Inferior parietal cortex (tissue), 1 donor: Measurements from ENCODE around the gene TUT1.
"Not testable (repeated sequence)": the region's sequence is repeated elsewhere in the genome, so short reads cannot be mapped to it uniquely, and the experiment has no call there.

Experiments used
- DNase-seq: peaks from one replicate; pipeline ENCODE4 v3.0.0-alpha.2; 2016; ENCODE audit errors: extremely low spot score

The TUT1 gene

GRCh38 chr11:62556108-62556874 is 35.0 kb downstream of the TUT1 start:
- peak; percentile 57 for DNase-seq

GRCh38 chr11:62555464-62556107 is 35.7 kb downstream of the TUT1 start:
- no peak for DNase-seq

GRCh38 chr11:62554387-62555167 is 36.7 kb downstream of the TUT1 start:
- no peak for DNase-seq

- no peak for DNase-seq
These were observed 37.4 kb downstream of the TUT1 start for GRCh38 chr11:62553839-62554361.

GRCh38 chr11:62553080-62553838 is 38.1 kb downstream of the TUT1 start:
- no peak for DNase-seq

- no peak for DNase-seq
These were observed 38.7 kb downstream of the TUT1 start for GRCh38 chr11:62552485-62553079.

GRCh38 chr11:62550478-62550877 is 40.8 kb downstream of the TUT1 start:
- DNase-seq: not testable (repeated sequence)

GRCh38 chr11:62548545-62549335 is 42.6 kb downstream of the TUT1 start:
- DNase-seq: no peak

- DNase-seq: no peak
These were observed 43.5 kb downstream of the TUT1 start for GRCh38 chr11:62547691-62548281.

- no peak for DNase-seq
These were observed 44.2 kb downstream of the TUT1 start for GRCh38 chr11:62546929-62547625.

GRCh38 chr11:62546244-62546928 is 44.9 kb downstream of the TUT1 start, which contains the start of gene AHNAK:
Gene AHNAK (minus strand): TSS chr11:62546806. CDS start chr11:62536098, 10,708 bp downstream.
- DNase-seq: no peak

GRCh38 chr11:62545437-62546243 is 45.7 kb downstream of the TUT1 start:
- DNase-seq: no peak

GRCh38 chr11:62544581-62545436 is 46.5 kb downstream of the TUT1 start:
- no peak for DNase-seq

- no peak for DNase-seq
These were observed 47.5 kb downstream of the TUT1 start for GRCh38 chr11:62543680-62544444.

GRCh38 chr11:62542750-62543567 is 48.4 kb downstream of the TUT1 start:
- DNase-seq: peak; percentile 67
